MCF 10A (cell line): ENCODE results near the gene THOC7. TPM values are rescaled to one million over a fixed set of nuclear protein-coding genes. Genes with fewer than 3 reads are reported as not detected.

Source experiments
- BruUV-seq: library from RNA; stranded (reverse); fragments of 400-500 nt; replicated peaks from 2 replicates; lab custom pipeline; 2021; lab: Mats Ljungman, UMichigan
- CTCF ChIA-PET: fragments of 300-600 bp; sonication (Branson Sonifier 250); formaldehyde crosslinking; extraction: SDS; loops from one replicate; lab custom pipeline; 2021; ENCODE audit warnings: antibody characterized with exemption, inconsistent platforms; lab: Yijun Ruan, JAX
- POLR2A ChIA-PET: fragments of 300-600, 350-650 bp; sonication (Branson Sonifier 250); formaldehyde crosslinking; extraction: SDS; loops from one replicate; lab custom pipeline; 2020; ENCODE audit warnings: antibody characterized with exemption, inconsistent platforms; lab: Yijun Ruan, JAX
- DNase-seq: peaks from one replicate; pipeline ENCODE4 v3.0.0-alpha.2; 2018; ENCODE audit not compliant: unreplicated experiment
- H3K27ac Mint-ChIP-seq: one replicate; pipeline ENCODE4 v1.8.0; 2022; ENCODE audit warnings: mild to moderate bottlenecking, low read depth, mixed read lengths; ENCODE audit not compliant: unreplicated experiment
- H3K27me3 Mint-ChIP-seq: one replicate; pipeline ENCODE4 v1.8.0; 2022; ENCODE audit warnings: mixed read lengths; ENCODE audit not compliant: insufficient read depth, unreplicated experiment
- H3K36me3 Mint-ChIP-seq: one replicate; pipeline ENCODE4 v1.8.0; 2022; ENCODE audit warnings: mild to moderate bottlenecking, moderate library complexity, mixed read lengths; ENCODE audit not compliant: insufficient read depth, unreplicated experiment
- H3K4me1 Mint-ChIP-seq: one replicate; pipeline ENCODE4 v1.8.0; 2022; ENCODE audit warnings: mixed read lengths; ENCODE audit not compliant: insufficient read depth, unreplicated experiment
- H3K4me3 Mint-ChIP-seq: one replicate; pipeline ENCODE4 v1.8.0; 2022; ENCODE audit warnings: mild to moderate bottlenecking, moderate library complexity, mixed read lengths; ENCODE audit not compliant: unreplicated experiment
- H3K9me3 Mint-ChIP-seq: one replicate; pipeline ENCODE4 v1.8.0; 2022; ENCODE audit warnings: mixed read lengths; ENCODE audit not compliant: unreplicated experiment
- CTCF ChIP-seq: fragments of 200-600 bp; IDR thresholded peaks from one replicate; pipeline ENCODE4 v1.8.0; 2022; ENCODE audit warnings: antibody characterized with exemption, mild to moderate bottlenecking; ENCODE audit not compliant: unreplicated experiment
- intact Hi-C: fragments of 100-400 bp; cut with micrococcal nuclease; formaldehyde crosslinking; loops from 2 replicates; pipeline ENCODE4 v1.14.1; 2022
- total RNA-seq: library from RNA; stranded (reverse); gene quantifications from 2 replicates; pipeline ENCODE4 v1.2.3, GENCODE V29; 2022

Gene THOC7
- total RNA-seq, 1 experiment from 2014 or later, result 117 TPM

GRCh38 chr3:63909431-63909830 is 45.8 kb upstream of the THOC7 start:
- Mint-ChIP-seq H3K27me3 (no peaks in the 10 kb centered on the region), H3K36me3 (peaks cover 15% of the 10 kb centered on the region), H3K9me3 (no peaks in the 10 kb centered on the region), H3K4me1 (no peaks in the 10 kb centered on the region), H3K27ac (no peak overlapping the region), H3K4me3 (no peak overlapping the region)
- ChIA-PET POLR2A (no interaction called here), CTCF (interaction anchor here (1.4 kb wide), 2 partner anchors 84 to 560 kb away, joined by 3 to 4 read pairs; no protein-coding TSS in a partner anchor)
- BruUV-seq, result no TSS peak
- DNase-seq, result no peak
- intact Hi-C loops, result no loop called here
- TF ChIP-seq CTCF, result no peak

- Mint-ChIP-seq H3K4me1 (peaks cover 4% of the 10 kb centered on the region), H3K9me3 (no peaks in the 10 kb centered on the region), H3K4me3 (no peak overlapping the region), H3K27me3 (no peaks in the 10 kb centered on the region), H3K36me3 (peaks cover 13% of the 10 kb centered on the region), H3K27ac (no peak overlapping the region)
- no TSS peak for BruUV-seq
- TF ChIP-seq CTCF, result no peak
- intact Hi-C loops, result no loop called here
- ChIA-PET CTCF (interaction anchor here (1.4 kb wide), 2 partner anchors 85 to 559 kb away, joined by 3 to 4 read pairs; no protein-coding TSS in a partner anchor), POLR2A (no interaction called here)
- no peak for DNase-seq
Measured at GRCh38 chr3:63908776-63909175, 45.2 kb upstream of the THOC7 start.

- Mint-ChIP-seq H3K4me1 (peaks cover 5% of the 10 kb centered on the region), H3K27ac (no peak overlapping the region), H3K27me3 (no peaks in the 10 kb centered on the region), H3K4me3 (no peak overlapping the region), H3K9me3 (no peaks in the 10 kb centered on the region), H3K36me3 (peaks cover 18% of the 10 kb centered on the region)
- CTCF ChIA-PET, result interaction anchor here (0.7 to 1.6 kb wide), 5 partner anchors 54 to 86 kb away, joined by 3 to 5 read pairs (median 4); no protein-coding TSS in a partner anchor
- POLR2A ChIA-PET, result no interaction called here
- TF ChIP-seq CTCF, result no peak
- intact Hi-C loops, result no loop called here
- DNase-seq, result no peak
- no TSS peak for BruUV-seq
Measured at GRCh38 chr3:63908081-63908736, 44.6 kb upstream of the THOC7 start.

- CTCF ChIA-PET, result interaction anchor here (0.6 kb wide), 1 partner anchor 30 kb away, joined by 3 read pairs; no protein-coding TSS in a partner anchor
- H3K4me1 Mint-ChIP-seq, result peaks cover 5% of the 10 kb centered on the region
- TF ChIP-seq CTCF, result no peak
- intact Hi-C loops, result no loop called here
- no peaks in the 10 kb centered on the region for H3K9me3 Mint-ChIP-seq
- no peak for DNase-seq
- BruUV-seq, result no TSS peak
- POLR2A ChIA-PET, result interaction anchor here (0.6 kb wide), 1 partner anchor 415 kb away, joined by 3 read pairs; no protein-coding TSS in a partner anchor
- peaks cover 21% of the 10 kb centered on the region for H3K36me3 Mint-ChIP-seq
- no peaks in the 10 kb centered on the region for H3K27me3 Mint-ChIP-seq
- no peak overlapping the region for H3K4me3 Mint-ChIP-seq
- no peak overlapping the region for H3K27ac Mint-ChIP-seq
Measured at GRCh38 chr3:63905731-63906620, 42.4 kb upstream of the THOC7 start.
